Measurements from ENCODE around the gene SWAP70.

Gene SWAP70

DNA sequence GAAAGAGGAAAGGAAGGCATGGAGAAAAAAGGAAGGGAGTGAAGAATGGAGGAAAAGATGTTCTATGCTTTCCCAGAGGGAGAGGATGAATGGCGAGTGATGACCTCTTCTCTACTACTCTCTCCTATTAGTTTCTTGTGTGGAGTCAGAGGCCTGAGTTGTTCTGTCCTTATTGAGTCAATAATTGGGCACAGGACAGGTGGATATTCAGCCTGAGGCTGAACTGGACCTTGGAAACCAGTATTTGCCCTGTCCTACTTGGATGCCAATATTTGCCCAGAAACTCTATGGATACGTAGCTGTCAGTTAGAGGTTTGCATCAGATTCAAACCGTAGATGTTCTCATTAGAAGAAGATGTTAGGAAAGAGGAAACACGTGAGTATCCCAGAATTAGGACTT lies 17.6 kb upstream of the SWAP70 start:
- in situ Hi-C loops (cut with HindIII; ENCODE audit: low sequenced_read_pairs) = no loop called here

DNA sequence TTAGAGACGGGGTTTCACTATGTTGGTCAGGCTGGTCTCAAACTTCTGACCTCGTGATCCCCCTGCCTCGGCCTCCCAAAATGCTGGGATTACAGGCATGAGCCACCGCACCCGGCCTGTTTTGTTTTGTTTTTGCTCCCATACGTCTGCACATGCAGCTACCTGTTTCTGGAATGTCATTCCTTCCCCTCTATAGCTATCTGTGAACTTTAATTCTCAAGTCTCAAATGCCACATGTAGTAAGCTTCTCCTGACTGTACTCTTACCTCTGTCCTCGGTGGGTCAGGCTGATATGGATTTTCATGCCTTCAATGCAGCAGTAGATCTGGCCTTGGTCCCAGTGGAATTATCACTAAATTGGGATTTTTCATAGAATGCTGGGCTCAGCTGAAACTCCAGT lies 12.4 kb upstream of the SWAP70 start:
- in situ Hi-C loops (cut with HindIII; ENCODE audit: low sequenced_read_pairs) = no loop called here

DNA sequence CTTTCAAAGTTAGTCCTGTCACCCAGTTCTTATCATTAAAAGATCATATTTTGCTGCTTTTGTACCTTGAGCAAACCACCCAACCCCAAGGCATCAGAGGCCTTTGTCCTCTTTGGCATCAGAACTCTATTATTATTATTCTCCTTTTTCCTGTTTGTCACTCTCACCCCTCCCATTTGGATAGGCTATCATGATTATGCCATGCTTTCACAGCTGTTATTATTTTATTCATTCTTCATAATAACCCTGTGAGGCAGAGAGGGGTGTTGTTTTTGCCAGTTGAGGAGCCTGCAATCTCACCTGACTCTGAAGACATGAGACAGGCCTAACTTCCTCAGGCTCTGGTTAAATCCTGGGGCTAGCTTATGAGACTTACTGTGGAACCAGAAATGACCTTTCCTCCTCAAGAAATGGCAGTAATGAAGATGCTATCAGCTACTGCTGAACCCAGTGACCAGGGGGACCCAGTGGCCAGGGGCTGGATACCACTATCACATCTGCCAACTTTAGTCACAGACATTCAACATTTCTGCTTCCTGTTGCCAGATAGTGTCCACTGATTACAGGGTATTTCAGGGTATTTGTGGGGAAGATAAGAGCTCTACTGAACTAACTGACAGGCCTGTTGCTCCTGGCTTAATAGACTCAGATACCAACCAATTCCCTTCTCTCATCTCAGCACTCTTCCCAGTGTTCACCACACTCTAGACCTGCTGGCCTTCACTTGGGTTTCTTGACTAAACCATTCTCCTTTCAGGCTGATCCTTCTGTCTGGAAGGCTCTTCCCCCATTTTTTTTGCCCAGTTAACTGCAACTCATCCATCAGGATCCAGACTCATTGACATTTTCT lies 11.8 kb upstream of the SWAP70 start:
- in situ Hi-C loops (cut with HindIII; ENCODE audit: low sequenced_read_pairs) = no loop called here

DNA sequence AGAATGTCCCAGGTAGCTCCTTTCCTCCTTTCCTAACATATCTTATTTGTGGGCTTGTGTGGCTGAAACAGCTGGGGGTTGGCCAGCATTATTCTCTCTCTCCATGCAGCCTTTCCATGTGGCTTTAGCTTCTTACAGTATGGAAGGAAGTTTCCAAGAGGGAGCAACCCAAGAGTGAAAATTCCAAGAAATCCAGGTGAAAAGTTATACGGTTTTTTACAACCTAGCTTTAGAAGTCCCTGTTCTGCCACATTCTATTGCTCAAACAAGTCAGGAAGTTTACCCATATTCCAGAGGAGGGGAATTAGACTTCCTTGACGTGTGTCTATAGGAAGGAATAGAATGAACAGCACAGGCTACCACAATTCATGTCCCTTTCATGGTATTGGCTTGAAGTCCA lies 10.0 kb upstream of the SWAP70 start:
- in situ Hi-C loops (cut with HindIII; ENCODE audit: low sequenced_read_pairs) = no loop called here

DNA sequence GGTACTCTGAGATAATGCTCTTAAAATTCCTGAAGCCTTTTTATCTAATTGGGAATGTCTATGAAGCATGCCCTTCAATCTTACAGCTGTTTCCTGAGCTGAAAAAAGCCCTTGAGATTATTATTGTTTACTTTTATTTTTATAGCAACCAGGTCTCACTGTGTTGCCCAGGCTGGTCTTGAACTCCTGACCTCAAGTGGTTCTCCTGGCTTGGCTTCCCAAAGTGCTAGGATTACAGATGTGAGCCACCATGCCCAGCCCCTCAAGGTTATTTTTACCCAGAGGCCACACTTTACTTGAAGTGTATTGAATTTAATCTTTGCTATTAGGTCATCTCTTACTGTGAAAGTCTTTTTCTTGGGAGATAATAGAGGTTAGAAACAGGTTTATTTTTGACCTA lies 7.0 kb upstream of the SWAP70 start:
- in situ Hi-C loops (cut with HindIII; ENCODE audit: low sequenced_read_pairs) = no loop called here

DNA sequence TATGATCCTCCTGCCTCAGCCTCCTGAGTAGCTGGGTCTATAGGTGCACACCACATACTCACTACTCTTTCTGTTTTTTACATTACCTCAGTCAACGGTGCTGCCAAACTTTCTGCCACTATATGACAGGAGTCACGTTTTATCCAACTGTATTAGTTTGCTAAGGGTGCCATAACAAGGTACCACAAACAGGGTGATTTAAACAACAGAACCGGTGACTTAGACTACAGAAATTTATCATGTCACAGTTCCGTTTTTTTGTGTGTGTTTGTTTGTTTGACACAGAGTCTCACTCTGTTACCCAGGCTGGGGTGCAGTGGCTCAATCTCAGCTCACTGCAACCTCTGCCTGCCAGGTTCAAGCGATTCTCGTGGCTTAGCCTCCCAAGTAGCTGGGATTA lies 6.3 kb upstream of the SWAP70 start:
- in situ Hi-C loops (cut with HindIII; ENCODE audit: low sequenced_read_pairs) = no loop called here

DNA sequence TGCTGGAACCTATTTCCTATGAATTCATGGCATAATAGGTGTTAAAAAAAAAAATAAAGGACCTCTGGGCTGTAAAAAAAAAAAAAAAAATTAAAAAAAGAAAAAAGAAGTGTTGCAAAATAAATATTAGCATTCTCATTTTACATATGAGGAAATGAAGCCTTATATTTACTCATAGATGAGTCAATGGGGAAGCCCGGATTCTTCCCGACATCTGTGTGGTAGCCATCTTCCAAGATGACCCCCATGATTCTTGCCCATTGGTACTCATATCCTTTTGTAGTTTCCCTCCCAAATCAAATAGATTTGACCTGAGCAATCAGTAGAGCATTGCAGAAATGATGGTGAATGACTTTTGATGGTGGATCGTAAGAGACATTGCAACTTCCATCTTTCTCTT lies 3.0 kb upstream of the SWAP70 start:
- in situ Hi-C loops (cut with HindIII; ENCODE audit: low sequenced_read_pairs) = no loop called here

DNA sequence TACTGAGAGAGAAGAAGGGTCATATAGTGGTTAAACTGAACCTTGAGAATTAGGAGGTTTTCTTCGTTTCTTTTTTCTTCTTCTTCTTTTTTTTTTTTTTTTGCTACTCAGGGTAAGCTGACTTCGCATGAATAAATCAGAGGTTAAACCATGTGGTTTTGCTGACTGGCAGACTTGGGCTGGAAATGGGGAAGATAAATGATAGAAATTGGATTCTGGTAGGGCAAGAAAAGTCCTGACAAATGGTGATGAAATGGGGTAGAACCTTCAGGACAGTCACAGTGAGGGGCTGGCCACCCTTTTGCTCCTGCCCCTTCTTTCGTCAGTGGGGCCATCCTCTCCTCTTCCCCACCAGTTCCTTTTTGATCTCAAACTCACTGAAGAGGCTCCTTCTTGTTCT lies 1.6 kb upstream of the SWAP70 start:
- in situ Hi-C loops (cut with HindIII; ENCODE audit: low sequenced_read_pairs) = no loop called here

DNA sequence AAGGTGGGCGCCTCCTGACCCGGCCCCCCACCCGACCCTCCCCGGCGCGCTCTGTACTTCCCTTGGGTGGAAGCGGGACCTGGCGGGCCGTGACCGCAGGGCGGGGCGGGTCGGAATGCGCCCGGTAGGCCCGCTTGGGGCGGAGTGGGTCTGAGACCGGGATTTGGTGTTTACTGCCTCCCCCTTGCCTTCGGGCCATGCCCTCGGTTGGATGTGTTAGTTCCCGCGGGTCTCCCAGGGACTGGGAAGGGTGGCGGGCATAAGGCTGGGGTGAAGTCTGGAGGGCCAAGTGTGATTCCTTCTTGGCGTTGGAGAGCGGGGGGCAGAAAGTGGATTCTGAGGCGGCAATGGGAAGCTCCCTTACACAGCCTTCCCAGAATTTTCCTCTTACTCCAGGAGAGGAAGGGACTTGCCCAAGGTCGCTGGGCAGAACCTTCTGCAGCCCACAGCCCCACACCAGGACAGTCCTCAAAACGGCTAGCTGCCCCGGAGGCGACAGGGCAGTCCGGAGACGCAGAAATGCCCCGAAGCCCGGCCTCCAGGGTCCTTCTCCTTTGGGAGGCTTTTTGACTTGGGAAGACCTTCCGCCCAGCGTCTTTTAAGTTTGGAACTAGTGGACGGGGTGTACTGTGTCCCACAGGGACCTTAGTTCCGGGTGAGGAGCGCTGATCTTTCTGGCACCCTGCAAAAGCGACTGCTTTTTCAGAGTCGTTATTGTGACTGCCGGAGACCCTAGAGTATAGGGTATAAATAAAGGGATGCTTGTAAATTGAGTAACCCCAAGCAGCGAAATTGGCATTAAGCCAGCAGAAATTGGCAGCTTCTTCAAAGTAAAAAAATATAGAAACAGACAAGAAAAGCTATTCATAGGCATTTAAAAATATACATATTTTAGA lies 647 bp downstream of the SWAP70 start:
- in situ Hi-C loops (cut with HindIII; ENCODE audit: low sequenced_read_pairs) = no loop called here

DNA sequence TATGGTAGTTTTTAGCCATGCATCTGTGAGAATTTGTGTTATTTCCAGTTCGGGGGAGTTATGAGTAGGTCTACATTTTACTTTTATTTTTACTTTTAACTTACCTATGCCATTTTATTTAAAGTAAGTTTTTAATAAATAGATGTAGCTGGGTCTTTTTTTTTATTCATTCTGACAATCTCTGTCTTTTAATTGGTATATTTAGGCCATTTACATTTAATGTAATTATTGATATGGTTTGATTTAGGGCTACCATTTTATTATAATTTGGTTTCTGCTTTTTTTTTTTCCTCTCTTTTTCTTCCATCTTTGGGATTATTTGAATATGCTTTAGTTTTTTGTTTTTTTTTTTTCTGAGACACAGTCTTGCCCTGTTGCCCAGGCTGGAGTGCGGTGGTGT lies 1.9 kb downstream of the SWAP70 start:
- in situ Hi-C loops (cut with HindIII; ENCODE audit: low sequenced_read_pairs) = no loop called here

DNA sequence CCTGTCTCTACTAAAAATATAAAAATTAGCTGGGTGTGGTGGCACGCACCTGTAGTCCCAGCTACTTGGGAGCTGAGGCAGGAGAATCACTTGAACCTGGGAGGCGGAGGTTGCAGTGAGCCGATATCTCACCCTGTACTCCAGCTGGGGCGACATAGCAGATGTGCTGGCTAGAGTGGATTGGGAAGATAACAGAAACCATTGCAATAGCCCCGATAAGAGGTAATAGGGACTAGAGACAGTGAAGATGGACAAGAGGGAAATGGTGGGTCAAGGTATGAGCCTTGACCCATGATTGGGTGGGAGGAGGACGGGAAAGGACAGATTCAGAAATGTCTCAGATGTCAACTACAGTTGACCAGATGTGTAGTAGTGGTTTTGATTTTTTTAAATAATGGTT lies 6.1 kb downstream of the SWAP70 start:
- in situ Hi-C loops (cut with HindIII; ENCODE audit: low sequenced_read_pairs) = loop anchor here (10.0 kb wide), 1 partner anchor 75 kb away; no protein-coding TSS in a partner anchor

DNA sequence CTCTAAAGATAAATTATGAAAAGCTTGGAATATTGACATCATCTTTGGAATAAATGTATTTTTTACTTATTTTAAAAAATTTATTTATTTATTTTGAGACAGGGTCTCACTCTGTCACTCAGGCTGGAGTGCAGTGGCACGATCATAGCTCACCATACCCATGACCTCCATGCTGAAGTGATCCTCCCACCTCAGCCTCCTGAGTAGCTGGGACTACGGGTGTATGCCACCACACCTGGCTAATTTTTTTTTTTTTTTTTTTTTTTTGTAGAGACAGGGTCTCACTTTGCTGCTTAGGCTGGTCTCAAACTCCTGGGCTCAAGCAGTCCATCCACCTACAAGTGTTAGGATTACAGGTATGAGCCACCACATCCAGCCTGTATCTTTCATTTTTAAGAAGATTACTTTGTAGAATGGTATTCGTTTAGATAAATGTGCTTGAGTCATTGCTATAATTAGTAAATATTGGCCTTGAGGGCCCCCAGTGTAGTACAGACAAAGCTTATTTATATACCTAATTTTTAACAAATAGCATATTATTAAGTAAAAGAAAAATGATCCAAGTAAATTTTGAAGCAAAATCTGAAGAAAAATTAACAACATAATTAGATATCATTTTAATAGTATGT lies 8.5 kb downstream of the SWAP70 start:
- in situ Hi-C loops (cut with HindIII; ENCODE audit: low sequenced_read_pairs) = loop anchor here (10.0 kb wide), 1 partner anchor 72 kb away; no protein-coding TSS in a partner anchor

DNA sequence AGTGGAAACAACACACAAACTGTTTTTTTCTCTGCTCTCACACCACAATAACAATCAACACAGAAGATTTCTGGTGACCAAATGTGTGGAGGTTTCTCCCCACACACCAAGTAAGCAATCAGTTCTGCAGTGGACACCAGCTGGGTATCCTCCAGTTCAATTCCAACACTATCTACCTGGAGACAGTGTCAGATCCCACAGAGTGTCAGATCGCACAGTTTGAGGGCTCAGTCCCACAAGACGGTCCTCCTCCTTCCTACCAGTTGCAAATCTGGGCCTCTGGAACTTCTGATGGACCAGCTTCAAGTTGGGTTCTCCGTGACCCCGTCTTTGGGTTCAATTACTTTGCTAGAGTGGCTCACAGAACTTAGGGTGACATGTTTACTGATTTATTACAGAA lies 9.0 kb downstream of the SWAP70 start:
- in situ Hi-C loops (cut with HindIII; ENCODE audit: low sequenced_read_pairs) = loop anchor here (10.0 kb wide), 1 partner anchor 72 kb away; no protein-coding TSS in a partner anchor

DNA sequence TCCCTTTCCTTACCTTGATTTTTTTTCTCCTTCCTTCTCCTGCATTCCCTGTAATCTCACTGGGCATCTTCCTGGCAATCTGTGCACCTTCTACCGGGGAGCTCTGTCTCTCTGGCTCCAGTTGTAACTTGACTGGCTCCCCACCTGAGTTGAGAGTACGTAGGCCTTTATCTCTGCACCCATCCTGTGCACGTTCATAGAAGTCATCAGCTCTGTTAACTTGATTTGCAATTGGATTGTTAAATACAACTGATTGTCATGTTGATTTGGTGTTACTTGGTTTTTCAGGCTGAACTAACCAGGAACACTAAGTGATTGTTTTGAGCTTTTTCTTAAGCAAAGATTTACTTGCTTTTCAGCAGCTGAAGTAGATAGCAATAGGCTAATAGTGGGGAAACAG lies 11.8 kb downstream of the SWAP70 start:
- in situ Hi-C loops (cut with HindIII; ENCODE audit: low sequenced_read_pairs) = loop anchor here (10.0 kb wide), 1 partner anchor 69 kb away; no protein-coding TSS in a partner anchor

DNA sequence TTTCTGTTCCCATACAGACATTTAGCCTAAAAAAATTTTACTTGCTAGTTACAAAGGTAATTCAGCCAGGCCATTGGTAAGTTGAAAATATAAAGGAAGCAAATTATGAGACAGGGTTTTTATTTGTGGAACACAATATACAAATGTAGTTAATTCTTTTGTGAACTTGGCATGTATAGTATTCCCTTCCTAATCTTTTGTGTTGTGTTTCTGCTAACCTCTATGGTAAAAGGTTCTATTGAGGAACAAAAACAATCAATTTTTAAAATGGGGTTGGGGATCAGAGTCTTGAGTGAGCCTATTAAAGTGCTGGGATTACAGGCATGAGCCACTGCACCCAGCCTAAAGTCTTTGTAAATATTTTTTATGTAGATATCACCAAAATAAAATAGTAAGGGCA lies 14.1 kb downstream of the SWAP70 start:
- in situ Hi-C loops (cut with HindIII; ENCODE audit: low sequenced_read_pairs) = loop anchor here (10.0 kb wide), 1 partner anchor 67 kb away; no protein-coding TSS in a partner anchor

DNA sequence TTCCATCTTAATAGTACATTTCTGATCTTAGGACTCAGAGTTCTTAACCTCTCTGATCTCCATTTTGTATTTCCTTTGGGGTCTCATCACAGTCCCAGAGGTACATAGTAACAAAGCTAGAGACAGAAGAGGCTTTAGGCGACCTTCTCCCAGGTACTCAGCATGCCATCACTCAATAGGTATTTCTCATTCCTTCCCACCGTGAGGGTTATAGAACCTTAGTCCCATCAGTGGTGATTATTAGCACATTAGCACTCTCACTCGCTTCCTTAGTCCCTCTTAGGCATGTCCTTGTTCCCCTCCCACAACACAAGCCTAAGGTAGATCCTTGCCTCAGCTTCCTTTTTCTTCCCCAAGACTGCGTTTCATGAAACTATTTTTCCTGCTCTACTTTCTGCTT lies 14.7 kb downstream of the SWAP70 start:
- in situ Hi-C loops (cut with HindIII; ENCODE audit: low sequenced_read_pairs) = loop anchor here (10.0 kb wide), 1 partner anchor 66 kb away; no protein-coding TSS in a partner anchor

DNA sequence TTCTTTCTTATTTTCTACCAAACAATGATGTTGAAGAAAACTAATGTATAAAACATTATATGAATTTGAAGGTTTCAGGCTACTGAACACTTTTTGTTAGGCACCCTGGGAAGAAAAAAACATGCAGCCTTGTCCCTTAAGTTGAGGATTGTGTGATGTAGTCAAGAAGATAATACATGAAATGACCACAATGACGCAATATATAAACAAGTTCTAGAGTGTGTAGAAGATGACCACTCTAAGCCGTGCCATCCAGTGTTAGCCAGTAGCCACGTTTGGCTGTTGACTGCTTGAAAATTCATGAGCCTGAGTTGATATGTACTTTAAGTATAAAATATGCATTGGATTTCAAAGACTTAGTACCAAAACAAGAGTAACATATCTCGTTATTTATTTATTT lies 16.2 kb downstream of the SWAP70 start:
- in situ Hi-C loops (cut with HindIII; ENCODE audit: low sequenced_read_pairs) = no loop called here

DNA sequence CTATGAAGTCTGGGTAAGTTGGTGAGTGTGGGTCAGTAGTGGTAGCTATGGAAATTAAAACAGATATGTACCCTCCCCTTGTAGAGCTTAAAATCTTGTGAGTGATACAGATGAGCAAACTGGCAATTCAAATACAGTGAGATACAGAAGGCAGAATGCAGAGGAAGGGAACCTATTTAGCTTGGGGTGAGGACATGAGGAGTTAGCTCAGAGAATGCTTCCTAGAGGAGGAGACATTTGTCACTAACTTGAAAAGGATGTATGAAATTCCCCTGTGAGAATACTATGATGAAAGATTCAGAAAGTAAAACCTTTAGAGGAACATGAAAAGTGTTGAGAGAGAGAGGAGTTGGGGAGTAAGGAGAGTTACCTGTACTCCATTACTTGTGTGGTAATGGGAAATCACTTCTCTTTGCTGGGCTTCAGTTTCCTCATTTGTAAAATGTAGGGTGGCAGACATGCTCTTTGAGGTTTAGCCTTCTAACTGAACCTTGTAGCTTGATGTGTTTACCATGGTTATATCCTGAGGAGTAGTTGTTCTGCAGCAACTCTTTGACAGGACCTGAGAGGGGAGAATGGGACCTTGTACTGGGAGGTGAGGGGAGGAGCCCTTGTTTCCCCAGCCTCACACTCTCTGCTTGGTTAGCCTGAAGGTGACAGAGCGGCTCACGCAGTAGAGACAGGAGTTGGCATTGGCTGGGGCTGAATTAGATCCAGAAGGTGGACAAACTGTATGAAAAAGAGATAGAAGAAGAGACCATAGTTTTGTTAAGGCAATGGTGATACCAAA lies 17.9 kb downstream of the SWAP70 start:
- in situ Hi-C loops (cut with HindIII; ENCODE audit: low sequenced_read_pairs) = no loop called here

DNA sequence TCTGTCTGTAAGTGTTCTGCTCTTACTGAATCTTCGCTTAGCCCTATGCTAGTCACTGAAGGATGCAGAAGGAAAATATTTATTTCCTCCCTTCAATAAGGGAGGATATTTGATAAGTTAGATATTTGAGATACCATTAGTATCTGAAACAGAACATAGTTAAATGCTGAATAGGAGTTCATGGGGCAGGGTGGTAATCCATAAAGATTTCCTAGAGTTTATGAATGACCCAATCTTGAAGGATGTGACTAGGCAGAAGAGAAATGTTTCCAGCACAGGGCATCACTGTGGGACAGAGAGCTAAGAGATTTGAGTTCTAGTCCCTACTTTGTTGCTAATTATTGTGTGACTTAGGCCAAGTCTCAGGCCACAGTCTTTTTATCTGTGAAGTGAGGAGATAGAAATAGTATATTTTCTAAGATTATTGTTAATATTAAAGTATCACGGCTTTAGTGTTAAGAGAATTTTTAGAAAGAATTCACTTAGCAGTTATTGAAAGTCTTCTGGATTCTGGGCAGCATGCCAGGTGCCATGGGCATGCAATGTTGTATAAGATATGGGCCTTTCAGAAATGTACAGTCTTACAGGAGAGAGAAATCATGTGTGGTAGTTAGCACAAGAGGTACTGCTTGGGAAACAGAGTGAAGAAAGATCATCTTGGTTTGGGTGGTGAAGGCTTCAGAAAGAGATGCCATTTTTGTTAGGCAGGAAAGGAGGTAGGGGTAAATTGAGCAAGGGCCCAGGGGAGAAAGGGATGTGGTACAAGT lies 24.0 kb downstream of the SWAP70 start:
- in situ Hi-C loops (cut with HindIII; ENCODE audit: low sequenced_read_pairs) = no loop called here
